ENCODE measurements around the gene BRI3.

Gene BRI3

GRCh38 chr7:98287486-98287959 is 6.0 kb downstream of the BRI3 start:
- no peak for DNase-seq

GRCh38 chr7:98288064-98288823 is 6.8 kb downstream of the BRI3 start:
- DNase-seq = no peak

GRCh38 chr7:98289333-98289875 is 7.9 kb downstream of the BRI3 start:
- no peak for DNase-seq

- no peak for DNase-seq
Measured at GRCh38 chr7:98291717-98292116, 10.2 kb downstream of the BRI3 start.

GRCh38 chr7:98293265-98293664 is 11.8 kb downstream of the BRI3 start:
- no peak for DNase-seq

GRCh38 chr7:98293746-98294145 is 12.3 kb downstream of the BRI3 start:
- no peak for DNase-seq

- no peak for DNase-seq
Measured at GRCh38 chr7:98294326-98294725, 12.8 kb downstream of the BRI3 start.

- peak; percentile 22 for DNase-seq
Measured at GRCh38 chr7:98294798-98295382, 13.4 kb downstream of the BRI3 start.

GRCh38 chr7:98295467-98296192 is 14.1 kb downstream of the BRI3 start:
- DNase-seq = no peak

GRCh38 chr7:98296833-98297232 is 15.3 kb downstream of the BRI3 start:
- no peak for DNase-seq

GRCh38 chr7:98297626-98298286 is 16.3 kb downstream of the BRI3 start:
- DNase-seq = no peak

GRCh38 chr7:98300595-98301372 is 19.3 kb downstream of the BRI3 start:
- DNase-seq = no peak

- no peak for DNase-seq
Measured at GRCh38 chr7:98301693-98302470, 20.4 kb downstream of the BRI3 start.

- DNase-seq = no peak
Measured at GRCh38 chr7:98303176-98303865, 21.8 kb downstream of the BRI3 start.

GRCh38 chr7:98303906-98304305 is 22.4 kb downstream of the BRI3 start:
- DNase-seq = no peak

GRCh38 chr7:98305951-98306535 is 24.6 kb downstream of the BRI3 start:
- no peak for DNase-seq

GRCh38 chr7:98307971-98308466 is 26.5 kb downstream of the BRI3 start:
- no peak for DNase-seq

GRCh38 chr7:98309566-98309965 is 28.1 kb downstream of the BRI3 start:
- DNase-seq = no peak

GRCh38 chr7:98312201-98312600 is 30.7 kb downstream of the BRI3 start:
- DNase-seq = no peak

- DNase-seq = no peak
Measured at GRCh38 chr7:98314469-98314868, 33.0 kb downstream of the BRI3 start.

Data from activated CD4-positive, alpha-beta T cell treated with anti-CD3 and anti-CD28 coated beads, Interleukin-10, Interleukin-2, amounts not matched to agents 100 ng/mL and 50 ng/mL, durations not matched to agents 16 hours and 8 hours (primary cell).